GM04504 (cell line): Measurements from ENCODE around the gene PSME3IP1.
"Not testable (repeated sequence)": the region's sequence is repeated elsewhere in the genome, so short reads cannot be mapped to it uniquely, and the experiment has no call there.

ENCODE experiments used
- DNase-seq: peaks from one replicate; pipeline ENCODE4 v3.0.0-alpha.2; 2012; ENCODE audit warnings: low read depth

Gene PSME3IP1

DNA sequence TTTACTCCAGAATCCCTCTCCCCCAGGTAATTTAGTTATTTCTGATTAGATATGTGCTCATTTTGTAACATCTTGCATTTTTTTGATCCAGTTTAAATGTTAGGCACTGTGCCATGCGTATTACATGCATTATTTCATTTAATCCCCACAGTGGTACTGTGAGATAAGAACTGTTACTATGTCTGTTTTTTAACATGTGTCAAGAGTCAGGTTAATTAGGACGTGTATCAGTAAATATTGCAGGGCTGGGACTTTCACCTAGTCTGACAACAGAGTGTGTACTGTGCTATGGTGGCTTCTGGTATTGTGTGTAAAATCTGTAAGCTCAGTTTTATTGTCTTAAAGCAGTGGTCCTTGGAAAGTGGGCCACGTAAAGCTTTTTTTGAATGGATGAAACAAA is 10.9 kb upstream of the PSME3IP1 start:
- no peak for DNase-seq

DNA sequence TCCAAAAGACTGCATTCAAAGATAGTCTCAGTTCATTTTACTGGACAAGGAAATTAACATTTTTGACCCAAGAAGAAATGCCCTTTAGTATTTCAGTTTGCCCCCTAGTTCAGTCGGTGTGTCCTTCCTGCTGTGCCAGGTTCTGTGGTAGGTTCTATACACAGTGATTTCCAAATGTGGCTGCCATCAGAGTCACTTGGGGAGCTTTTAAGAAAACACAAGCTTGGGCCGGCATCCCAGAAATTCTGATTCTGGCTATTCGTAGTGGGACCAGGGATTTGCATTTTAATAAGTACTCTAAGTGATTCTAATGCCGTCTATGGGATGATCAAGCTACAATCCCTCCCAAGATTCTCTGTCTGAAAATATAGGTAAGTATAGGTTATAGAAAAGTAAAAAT is 10.4 kb upstream of the PSME3IP1 start:
- no peak for DNase-seq

DNA sequence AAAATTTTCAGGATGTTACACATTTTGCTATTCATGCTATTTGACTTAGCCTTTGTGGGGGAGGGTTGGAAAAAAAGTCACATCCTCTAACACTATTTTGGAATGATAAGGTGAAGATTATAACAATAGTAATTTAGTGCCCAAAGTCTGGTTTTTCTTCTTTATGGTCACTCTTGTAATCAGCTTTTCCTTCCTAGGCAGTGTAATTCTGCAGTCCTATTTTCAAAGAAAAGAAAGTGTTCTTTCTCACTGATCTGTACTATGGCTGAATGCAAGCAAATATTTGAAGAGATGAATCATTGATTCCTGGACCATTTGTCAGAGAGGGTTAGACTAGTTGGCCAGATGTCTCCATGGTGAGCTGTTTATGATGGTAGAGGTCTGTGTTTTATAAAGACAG is 8.7 kb upstream of the PSME3IP1 start:
- peak; percentile 76 for DNase-seq

DNA sequence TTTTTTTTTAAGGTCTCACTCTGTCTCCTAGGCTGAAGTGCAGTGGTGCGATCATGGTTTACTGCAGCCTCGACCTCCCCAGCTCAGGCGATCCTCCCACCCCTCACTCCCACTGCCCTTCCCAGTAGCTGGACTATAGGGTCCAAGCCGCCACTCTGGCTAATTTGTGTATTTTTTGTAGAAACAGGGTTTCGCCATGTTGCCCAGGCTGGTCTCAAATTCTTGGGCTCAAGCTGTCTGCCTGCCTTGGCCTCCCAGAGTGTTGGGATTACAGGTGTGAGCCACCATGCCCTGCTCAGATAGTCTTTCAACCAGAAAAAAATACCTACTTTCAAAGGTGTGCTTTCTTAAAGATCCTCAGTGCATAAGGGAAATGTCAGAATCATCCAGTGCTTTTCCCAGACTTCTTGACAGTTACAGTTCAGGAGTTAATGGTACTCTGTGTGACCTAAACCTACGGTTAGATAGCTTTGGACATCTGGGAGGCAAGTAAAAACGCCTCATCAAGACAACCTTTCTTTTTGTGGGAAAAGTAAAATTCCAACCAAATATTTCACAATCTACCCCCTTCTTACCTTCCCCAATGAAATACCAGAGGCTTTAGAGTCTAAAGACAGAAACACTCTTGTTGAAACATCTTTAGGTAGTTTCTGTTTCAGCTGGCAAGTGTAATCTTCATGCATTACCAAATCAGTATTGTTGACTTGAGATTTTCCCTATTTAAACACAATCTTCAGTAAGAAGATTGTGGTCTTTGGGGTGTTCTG is 7.1 kb upstream of the PSME3IP1 start:
- DNase-seq, result no peak

DNA sequence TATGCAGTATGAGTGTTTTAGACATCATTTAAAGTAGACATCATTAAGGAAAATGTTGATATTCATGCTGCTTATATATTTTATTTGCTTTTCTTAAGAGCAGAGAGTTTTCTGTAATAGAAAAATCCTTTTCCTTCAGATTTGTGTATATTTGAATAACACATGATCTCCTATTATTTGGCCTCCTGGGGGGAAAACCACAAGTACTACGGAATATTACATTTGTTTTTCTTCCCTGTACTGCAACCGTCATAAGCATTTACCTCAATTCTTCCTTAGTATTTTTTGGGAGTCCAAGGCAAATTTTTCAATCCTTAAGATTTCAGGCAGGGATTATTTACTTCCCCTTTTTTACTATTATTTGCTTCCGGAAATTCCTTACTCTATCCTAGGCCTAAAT is 6.3 kb upstream of the PSME3IP1 start:
- DNase-seq, result no peak

DNA sequence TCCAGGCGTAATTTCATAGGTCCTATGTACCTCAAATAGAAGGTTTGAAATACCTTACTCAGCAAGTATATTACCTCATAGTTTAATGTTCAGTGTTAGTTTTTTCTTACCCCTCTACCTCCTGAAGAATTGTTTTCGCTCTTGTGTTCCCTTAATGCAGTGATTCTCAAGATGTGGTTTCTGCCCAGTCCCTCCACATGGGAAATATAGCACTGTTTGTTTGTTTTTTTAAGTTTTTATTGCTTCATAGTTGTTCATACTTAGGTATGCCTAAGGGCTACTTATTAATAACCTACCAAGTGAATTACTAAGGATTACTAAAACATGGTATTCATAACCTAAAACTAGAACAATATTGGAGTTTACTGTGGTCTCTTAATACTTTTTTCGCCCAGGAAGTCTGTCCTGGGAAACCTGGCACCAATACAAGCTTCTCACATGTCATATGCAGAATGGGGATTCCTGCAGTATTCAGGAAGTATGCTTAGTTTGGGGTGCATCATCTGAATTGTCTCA is 5.3 kb upstream of the PSME3IP1 start:
- no peak for DNase-seq

DNA sequence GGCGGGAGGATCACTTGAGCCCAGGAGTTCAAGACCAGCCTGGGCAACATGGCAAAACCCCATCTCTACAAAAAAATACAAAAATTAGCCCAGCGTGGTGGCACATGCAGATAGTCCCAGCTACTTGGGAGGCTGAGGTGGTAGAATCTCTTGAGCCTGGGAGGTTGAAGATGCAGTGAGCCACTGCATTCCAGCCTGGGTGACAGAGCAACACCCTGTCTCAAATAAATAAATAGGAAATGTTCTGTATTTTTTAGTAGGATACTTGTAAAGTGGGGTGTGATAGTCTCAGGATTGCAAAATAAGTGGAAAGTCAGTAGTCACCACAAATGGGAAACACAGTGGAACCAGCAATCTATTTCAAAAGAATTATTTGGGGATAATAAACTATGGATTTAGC is 4.3 kb upstream of the PSME3IP1 start:
- no peak for DNase-seq

DNA sequence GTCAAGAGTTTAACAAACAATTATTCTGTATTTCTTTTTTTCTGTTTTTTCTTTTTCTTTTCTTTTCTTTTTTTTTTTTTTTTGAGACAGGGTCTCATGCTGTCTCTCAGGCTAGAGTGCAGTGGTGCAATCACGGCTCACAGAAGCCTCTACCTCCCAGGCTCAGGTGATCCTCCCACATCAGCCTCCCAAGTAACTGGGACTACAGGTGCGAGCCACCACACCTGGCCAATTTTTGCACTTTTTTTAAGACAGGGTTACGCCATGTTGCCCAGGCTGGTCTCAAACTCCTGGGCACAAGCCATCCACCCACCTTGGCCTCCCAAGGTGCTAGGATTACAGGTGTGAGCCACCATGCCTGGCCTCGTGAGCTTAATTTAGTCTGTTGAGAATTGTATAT is 3.7 kb upstream of the PSME3IP1 start:
- DNase-seq, result not testable (repeated sequence)

DNA sequence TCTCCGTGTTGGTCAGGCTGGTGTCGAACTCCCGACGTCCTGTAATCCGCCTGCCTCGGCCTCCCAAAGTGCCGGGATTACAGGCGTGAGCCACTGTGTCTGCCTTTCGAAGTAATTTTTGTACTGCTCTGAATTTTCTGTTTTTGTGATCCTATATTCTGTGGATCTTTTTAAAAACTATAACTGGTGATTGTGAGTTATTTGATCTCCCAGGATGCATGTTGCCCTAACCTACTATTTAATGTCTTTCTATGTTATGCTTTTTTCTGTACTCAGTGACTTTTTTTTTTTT is 2.8 kb upstream of the PSME3IP1 start:
- no peak for DNase-seq

DNA sequence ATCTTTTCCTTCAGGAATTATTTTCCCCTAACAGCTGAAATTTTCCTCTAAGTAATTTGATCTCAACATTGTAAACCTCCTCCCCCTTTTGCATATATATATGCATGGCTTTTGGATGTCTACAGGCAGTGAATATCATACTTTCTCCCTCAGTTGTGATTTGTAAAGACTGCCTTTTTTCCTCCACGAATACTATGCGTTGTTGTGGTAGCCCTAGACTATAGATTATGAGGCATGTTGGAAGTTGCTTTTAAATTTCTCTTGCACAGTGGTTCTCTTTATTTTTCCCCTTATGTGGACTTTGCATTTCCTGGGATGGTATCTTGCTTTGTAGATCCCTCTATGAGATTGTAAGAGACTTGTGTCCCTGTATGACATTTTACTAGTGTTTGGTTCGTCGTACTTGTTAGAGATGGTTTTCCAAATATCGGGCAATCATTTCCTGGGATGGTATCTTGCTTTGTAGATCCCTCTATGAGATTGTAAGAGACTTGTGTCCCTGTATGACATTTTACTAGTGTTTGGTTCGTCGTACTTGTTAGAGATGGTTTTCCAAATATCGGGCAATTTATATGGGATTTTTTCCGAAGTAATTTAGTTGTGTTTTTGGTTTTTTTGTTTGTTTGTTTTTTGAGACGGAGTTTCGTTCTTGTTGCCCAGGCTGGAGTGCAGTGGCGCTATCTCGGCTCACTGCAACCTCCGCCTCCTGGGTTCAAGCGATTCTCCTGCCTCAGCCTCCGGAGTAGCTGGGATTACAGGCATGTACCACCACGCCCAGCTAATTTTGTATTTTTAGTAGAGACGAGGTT is 2.3 kb upstream of the PSME3IP1 start:
- DNase-seq, result not testable (repeated sequence)

DNA sequence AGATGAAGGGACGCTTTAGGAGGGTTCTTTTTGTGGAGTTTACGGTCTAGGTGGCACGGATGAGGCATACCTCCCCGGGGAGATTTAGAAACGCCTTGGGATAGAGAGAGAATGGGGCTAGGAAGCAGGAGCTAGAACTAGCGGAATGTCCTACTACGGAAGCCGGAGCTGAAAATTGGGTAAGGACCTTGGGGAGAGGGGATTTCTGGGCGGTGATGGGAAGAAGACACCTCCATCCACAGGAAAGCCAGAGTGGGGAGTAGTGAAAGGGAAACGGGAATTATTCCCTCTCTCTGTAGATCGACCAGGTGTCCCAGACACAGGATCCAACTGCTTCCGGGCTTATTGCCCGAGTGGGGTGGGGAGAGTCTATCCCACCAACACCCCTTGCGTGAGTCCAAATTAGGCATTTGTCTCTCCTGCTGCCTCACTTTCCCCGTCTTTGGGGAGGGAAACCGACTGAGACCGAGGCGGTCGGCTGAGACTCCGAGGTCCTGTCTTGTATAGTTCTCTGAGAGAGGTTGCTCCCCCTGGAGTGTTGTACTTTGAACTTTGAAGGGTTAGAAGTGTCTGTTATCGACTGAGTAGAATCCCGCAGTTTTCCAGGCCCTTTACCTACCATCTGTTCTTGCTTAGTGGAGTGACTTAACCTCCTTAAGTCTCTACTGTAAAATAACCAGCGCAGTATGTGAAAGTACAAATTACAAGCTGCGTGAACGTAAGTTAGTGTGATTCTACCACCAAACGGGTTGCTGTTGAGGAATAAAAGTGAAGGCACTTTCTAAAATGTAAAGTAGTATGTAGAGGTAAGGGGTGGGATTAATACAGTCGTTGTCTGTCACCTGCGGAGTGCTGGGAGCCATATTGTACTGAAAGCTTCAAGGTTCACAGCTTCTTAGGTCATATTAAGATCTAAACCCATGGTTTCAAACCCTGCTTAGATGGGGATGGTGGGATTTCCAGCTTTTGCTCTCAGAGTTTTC is 1.3 kb upstream of the PSME3IP1 start:
- DNase-seq, result no peak

DNA sequence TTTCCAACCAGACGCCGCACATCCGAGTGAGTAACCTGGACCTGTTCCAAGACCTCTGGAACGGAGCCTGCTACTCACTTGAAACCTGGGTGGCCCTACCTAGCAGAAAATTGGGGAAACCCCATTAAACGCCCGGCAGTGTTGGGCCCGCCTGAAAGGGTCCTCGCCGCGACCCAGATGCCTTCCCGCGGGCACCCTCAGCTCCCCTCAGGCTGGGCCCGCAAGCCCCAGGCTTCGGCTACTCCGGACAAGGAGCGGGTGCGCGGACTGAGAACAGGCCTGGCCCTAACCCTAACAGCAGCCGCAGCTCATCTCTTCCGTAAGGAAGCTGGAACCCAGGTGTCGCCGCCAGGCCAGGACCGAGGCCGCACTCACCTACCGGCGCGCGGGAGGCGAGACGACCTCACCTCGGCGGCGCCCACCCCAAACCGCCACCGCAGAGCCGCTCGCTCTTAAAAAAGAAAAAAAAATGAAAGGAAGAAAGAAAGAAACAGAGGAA is 344 bp downstream of the PSME3IP1 start:
- no peak for DNase-seq

DNA sequence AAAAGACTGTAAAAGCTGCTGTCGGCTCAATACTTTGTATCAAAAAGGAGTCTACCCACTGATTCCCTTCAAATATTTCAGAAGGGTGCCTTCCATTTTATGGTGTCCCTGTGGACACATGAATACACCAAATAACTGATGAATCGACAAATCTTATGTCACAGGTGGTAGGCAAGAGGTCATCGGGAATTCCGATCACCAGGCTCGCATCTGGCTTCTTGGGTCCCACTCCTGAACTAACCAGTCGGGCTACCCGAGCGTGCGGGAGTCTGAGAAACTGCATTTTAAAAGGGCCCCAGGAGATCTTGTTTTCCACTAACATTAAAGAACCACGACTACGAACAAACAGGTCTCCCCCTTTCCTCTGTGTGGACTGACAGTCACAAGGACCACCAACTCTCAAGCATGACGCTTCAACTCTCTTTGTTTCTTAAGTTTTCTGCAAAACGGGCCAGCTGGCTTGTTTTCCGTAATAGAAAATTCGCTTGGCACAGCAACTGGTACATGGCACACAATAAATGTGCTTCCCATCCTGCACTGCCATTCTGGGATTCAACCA is 873 bp downstream of the PSME3IP1 start:
- DNase-seq, result no peak

DNA sequence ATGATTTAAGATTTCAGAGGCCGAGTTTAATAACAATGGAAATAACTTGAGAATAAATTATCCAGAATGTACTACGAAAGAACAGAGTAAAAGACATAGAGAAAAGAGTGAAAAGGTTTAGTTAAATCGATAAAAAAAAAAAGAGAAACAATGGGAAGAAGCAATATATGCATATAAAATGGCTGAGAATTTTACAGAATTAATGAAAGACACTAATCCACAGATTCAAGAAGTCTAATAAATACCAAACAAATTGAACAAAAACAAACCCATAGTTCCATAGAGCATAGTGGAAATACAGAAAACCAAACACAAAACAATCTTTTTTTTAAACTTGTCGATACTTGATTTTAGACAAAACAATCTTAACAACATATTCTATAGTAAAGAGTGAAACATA is 1.7 kb downstream of the PSME3IP1 start:
- DNase-seq, result no peak

DNA sequence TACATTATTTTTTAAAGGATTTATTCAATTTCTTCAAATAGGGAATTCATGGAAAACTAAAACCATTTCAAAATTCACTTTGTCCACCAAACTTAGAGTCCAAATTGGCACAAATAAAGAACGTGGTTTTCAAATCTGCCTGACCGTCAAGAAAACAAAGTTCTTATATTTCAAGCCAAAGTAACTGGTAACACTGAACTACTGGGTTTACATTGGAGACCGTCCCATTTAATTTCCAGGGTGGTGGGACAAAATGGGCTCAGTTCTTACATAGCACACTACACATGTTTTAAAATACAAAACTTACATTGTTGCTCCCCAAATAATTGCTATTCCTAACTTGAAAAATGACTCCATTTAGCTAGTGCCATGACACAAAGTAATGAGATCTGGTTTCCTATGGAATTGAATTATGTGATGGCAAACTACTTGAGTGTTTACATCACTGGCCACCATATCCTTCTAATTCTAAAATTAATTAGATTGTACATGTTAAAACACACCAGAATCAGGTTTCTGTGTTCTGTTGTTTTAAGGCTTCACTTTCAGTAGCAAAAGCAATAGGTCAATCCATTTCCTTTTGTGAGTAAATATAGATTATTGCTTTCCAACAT is 6.5 kb downstream of the PSME3IP1 start:
- DNase-seq, result no peak

DNA sequence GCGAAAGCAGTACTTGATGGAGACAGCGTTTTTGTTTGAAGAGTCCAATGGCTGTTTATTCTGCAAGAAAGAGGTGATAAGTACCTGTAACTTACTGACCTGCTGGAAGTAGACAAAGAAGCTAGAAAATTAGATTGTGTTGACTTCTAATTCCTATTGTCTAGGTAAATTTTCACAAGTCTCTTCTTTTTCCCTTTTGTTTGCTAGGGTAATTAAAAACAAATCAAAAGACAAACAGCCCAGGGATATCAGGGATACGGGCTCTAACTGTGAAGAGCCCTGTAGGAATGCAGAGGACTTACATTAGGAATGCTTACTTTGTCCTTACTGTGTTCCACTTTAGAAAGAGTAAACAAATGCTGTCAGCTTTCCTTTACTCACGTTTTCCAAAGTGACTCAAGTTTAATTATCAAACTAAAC is 7.0 kb downstream of the PSME3IP1 start:
- no peak for DNase-seq

DNA sequence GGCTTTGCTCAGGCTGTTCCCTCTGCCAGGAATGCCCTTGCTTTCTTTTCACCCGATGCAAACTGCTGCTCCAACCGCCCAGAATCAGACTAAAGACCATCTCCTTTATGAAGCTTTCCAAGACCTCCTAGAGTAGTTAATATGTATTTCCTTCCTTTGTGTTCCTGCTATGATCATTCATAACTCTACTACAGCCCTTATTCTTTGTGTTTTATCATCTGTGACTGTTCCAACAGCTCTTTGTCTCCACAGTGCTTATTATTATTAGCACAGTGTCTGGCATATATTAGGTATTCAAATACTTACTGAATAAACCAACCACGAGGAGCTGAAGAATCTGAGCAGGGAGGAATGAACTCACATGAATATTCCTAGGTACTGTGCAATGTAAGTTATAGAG is 7.6 kb downstream of the PSME3IP1 start:
- no peak for DNase-seq

DNA sequence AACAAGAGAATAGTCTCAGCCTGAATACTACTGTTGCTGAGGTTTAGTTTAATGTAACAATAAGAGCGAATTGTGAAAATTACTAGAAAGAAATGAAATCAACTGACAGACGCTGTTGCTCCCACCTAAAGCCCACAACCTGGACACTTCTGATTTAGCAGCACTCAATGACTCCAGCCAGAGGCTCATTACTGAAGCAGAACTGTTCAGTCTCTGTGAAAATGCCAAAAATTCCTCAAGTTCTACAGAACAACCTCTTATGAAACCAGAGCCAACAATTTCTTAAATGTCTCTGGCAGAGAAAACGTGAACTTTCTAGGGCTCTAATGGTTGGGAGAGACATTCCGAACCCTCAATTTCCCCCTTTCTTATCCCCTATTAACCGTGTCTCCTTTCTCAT is 9.9 kb downstream of the PSME3IP1 start:
- no peak for DNase-seq

DNA sequence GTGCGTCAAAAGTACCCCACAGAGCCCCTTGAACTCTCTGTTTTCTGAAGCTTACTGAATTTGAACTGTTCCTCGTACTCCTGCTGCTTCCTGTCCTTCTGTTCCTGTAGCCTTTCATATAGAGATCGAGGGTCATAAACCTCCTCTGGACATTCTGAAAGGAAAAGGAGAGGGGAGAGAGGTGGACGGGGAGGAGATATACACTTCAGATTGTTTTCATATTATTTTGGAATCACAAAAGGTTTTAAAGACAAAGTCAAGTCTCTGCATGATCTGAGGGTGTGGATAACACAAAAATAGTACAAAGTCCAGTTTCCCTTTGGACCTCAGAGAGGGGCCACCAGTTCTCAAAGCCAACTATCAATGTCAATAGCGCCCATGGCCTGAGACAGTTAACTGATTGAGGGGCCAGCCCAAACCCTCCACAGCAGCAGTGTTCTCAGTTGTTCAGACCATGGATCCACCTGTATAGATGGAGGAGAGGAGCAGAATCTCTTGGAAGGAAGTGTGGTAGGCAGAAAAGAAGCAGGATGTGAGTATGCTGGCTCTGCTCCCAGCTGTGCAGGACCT is 13.0 kb downstream of the PSME3IP1 start:
- DNase-seq, result no peak

DNA sequence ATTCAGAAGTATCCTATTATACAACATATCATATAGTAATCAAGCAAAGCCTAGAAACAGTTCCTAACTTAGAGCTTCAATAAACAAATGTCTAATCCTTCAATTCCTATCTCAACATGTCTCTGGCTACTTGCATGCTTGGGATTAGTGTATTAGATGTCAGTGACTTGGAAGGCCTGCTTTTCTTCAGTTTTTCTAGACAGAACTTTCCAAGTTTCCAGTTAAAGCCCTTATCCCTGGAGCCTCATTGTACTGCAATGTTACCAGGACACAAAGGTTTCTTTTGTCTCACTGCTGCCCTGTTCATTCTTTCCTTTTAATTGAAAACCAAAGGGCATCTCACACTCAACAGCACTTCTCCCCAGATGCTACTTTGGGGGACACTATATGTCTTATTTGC is 16.5 kb downstream of the PSME3IP1 start:
- DNase-seq, result no peak

DNA sequence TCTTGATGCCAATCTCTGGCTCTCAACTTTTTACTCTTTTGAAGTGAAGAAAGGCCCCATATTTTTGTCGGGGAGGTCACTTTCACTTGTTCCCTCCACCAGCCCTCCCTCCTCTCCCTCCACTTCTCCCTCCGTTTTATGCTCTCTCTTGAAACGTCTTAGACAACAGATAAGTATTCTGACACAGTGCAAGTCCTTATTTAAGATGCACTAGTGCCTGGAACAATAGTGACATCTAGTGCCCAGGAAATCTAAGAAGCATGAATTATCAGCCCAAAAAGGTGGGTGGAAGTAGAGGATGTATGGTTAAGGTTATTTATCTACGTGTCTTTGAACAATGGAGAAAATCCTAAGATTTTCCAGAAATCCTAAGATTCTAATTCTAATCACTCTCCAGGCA is 17.9 kb downstream of the PSME3IP1 start:
- peak; percentile 41 for DNase-seq
